Duodenal mucosa (tissue), 2 donors: ENCODE data around the gene PITHD1.
"Not testable (repeated sequence)": the region's sequence is repeated elsewhere in the genome, so short reads cannot be mapped to it uniquely, and the experiment has no call there.

Experiments used
- H3K27ac ChIP-seq: one replicate; pipeline ENCODE4 v1.7.0; 2013; ENCODE audit warnings: low read depth, low read length
- H3K27me3 ChIP-seq, 2 donors: one replicate each; pipeline ENCODE4 v1.7.0; 2013; ENCODE audit warnings: low read length in 2 of 2, control low read depth in 1 of 2; ENCODE audit not compliant: insufficient read depth in 2 of 2, control insufficient read depth in 1 of 2
- H3K36me3 ChIP-seq, 2 donors: one replicate each; pipeline ENCODE4 v1.7.0; 2013; ENCODE audit warnings: low read length in 2 of 2, control low read depth in 1 of 2; ENCODE audit not compliant: insufficient read depth in 2 of 2, control insufficient read depth in 1 of 2
- H3K4me1 ChIP-seq, 2 donors: one replicate each; pipeline ENCODE4 v1.7.0; 2013; ENCODE audit warnings: low read length in 2 of 2, control low read depth in 1 of 2; ENCODE audit not compliant: insufficient read depth in 2 of 2, control insufficient read depth in 1 of 2
- H3K4me3 ChIP-seq, 2 donors: one replicate each; pipeline ENCODE4 v1.7.0; 2013; ENCODE audit warnings: low read length in 2 of 2, low read depth in 1 of 2
- H3K9ac ChIP-seq, 2 donors: one replicate each; pipeline ENCODE4 v1.7.0; 2013; ENCODE audit warnings: low read length in 2 of 2, low read depth in 1 of 2
- H3K9me3 ChIP-seq, 2 donors: one replicate each; pipeline ENCODE4 v1.7.0; 2013; ENCODE audit warnings: low read length in 2 of 2, control low read depth in 1 of 2; ENCODE audit not compliant: control insufficient read depth in 1 of 2

Gene PITHD1

DNA sequence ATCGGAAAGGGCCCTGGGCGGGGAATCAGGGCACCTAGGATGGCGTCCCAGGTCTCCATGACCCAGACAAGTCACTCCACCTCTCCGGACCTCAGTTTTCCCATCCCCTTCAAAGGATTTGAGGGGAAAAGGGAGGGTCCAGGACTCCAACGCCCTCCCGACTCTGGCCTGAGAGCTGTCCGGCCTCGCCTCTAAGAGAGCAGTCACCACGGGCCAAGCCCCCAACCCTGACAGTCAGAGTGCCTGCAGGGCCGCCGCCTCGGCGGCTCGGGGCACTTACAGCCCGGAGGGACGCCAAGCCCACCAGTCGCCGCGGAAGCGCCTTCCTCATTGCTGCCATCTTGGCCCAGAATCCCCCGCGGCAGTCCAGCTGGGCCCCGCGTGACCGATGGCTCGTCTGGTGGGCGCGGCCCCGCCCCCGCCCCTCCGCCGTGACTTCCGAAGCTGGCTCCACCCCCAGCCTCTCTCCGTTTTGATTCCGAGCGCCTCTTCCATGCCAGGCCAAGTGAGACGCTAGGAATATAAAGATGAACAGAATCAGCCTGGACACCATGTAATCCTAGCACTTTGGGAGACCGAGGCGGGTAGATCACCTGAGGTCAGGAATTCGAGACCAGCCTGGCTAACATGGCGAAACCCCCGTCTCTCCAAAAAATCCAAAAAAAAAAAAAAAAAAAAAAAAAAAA, 47.0 kb downstream of the PITHD1 start, which contains the start of gene HMGCL:
TSS of gene HMGCL (minus strand) at position 354 of the 686 bp plus-strand sequence. CDS start at position 340, 14 bp downstream.
- peak within 1 kb of the TSS; percentile 99 for H3K9ac ChIP-seq
- H3K36me3 ChIP-seq, result no peaks in the 10 kb centered on the region
- peak within 1 kb of the TSS; percentile 93 to 98 for H3K4me3 ChIP-seq
- H3K27me3 ChIP-seq, result no peaks in the 10 kb centered on the region
- peaks cover 9 to 10% of the 10 kb centered on the region in 2 donors for H3K4me1 ChIP-seq
- H3K27ac ChIP-seq, result peak within 1 kb of the TSS; percentile 86
- no peaks in the 10 kb centered on the region for H3K9me3 ChIP-seq

GRCh38 chr1:23825762-23826522, 47.7 kb downstream of the PITHD1 start:
- Histone ChIP-seq H3K4me3 (peak overlapping the region; percentile 93 to 98), H3K27ac (no peak overlapping the region), H3K4me1 (peaks cover 9 to 10% of the 10 kb centered on the region in 2 donors), H3K36me3 (no peaks in the 10 kb centered on the region), H3K27me3 (no peaks in the 10 kb centered on the region), H3K9ac (peak overlapping the region; percentile 99), H3K9me3 (no peaks in the 10 kb centered on the region)

GRCh38 chr1:23826590-23826989, 48.4 kb downstream of the PITHD1 start:
- H3K27ac ChIP-seq, H3K9ac ChIP-seq, H3K4me3 ChIP-seq, H3K27me3 ChIP-seq, H3K4me1 ChIP-seq, H3K9me3 ChIP-seq, H3K36me3 ChIP-seq: not testable (repeated sequence)

GRCh38 chr1:23827717-23828116, 49.5 kb downstream of the PITHD1 start:
- Histone ChIP-seq H3K9me3 (no peaks in the 10 kb centered on the region), H3K27me3 (no peaks in the 10 kb centered on the region), H3K27ac (no peak overlapping the region), H3K4me3 (no peak overlapping the region), H3K36me3 (no peaks in the 10 kb centered on the region), H3K4me1 (peaks cover 9 to 10% of the 10 kb centered on the region in 2 donors), H3K9ac (no peak overlapping the region)

DNA sequence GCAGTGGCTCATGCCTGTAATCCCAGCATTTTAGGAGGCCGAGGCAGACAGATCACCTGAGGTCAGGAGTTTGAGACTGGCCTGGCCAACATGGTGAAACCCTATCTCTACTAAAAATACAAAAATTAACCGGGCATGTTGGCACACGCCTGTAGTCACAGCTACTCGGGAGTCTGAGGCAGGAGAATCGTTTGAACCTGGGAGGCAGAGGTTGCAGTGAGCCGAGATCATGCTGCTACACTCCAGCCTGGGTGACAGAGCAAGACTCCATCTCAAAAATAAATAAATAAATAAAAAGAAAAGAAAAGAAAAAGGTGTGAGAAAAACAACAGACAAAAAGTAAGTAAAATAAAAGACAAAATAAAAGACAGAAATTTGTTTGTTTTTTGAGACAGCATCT, 55.9 kb downstream of the PITHD1 start:
- H3K4me3 ChIP-seq, H3K27ac ChIP-seq, H3K9me3 ChIP-seq, H3K4me1 ChIP-seq, H3K27me3 ChIP-seq, H3K36me3 ChIP-seq, H3K9ac ChIP-seq: not testable (repeated sequence)

GRCh38 chr1:23836037-23836436, 57.8 kb downstream of the PITHD1 start:
- H3K9ac ChIP-seq, result no peak overlapping the region
- no peaks in the 10 kb centered on the region for H3K9me3 ChIP-seq
- H3K4me1 ChIP-seq, result peaks cover 6 to 8% of the 10 kb centered on the region in 2 donors
- no peak overlapping the region for H3K27ac ChIP-seq
- H3K27me3 ChIP-seq, result no peaks in the 10 kb centered on the region
- H3K4me3 ChIP-seq, result no peak overlapping the region
- no peaks in the 10 kb centered on the region for H3K36me3 ChIP-seq
